Measurements from ENCODE around the gene GNAT2.

DNA sequence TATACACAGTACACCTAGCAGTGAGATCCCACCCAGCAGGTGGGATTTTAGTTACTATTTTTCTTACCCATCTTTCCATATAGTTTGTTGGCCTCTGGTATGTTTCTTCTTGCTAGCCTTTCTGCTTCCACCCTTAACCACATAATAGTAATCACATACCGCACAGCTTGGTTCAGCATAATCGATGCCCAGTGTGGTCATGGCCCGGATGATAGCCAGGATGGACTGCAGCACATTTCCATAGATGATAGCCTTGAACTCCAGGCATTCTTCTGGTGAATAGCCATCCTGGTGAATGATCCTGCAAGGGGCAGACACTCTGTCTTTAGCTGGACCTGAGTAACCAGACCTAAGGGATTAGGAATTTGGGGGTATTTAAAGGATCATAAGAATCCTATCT is 9.5 kb downstream of the GNAT2 start:
- TF ChIP-seq, protein P1, sequence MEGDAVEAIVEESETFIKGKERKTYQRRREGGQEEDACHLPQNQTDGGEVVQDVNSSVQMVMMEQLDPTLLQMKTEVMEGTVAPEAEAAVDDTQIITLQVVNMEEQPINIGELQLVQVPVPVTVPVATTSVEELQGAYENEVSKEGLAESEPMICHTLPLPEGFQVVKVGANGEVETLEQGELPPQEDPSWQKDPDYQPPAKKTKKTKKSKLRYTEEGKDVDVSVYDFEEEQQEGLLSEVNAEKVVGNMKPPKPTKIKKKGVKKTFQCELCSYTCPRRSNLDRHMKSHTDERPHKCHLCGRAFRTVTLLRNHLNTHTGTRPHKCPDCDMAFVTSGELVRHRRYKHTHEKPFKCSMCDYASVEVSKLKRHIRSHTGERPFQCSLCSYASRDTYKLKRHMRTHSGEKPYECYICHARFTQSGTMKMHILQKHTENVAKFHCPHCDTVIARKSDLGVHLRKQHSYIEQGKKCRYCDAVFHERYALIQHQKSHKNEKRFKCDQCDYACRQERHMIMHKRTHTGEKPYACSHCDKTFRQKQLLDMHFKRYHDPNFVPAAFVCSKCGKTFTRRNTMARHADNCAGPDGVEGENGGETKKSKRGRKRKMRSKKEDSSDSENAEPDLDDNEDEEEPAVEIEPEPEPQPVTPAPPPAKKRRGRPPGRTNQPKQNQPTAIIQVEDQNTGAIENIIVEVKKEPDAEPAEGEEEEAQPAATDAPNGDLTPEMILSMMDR (IDR thresholded peaks at IDR 0.05 in 4 of 5, conservative IDR thresholded peaks at IDR 0.05 in 1 of 5) = no peak
- no peak for TF ChIP-seq POLR2A (IDR thresholded peaks at IDR 0.05)
